ENCODE data around the gene NTM. TPM values are rescaled to one million over a fixed set of nuclear protein-coding genes. Genes with fewer than 3 reads are reported as not detected.
A peak's percentile ranks its signal among the peaks of the same experiment; 100 is the strongest.

Gene NTM
- total RNA-seq, 1 experiment from 2014 or later, result 2.7 TPM

- Histone ChIP-seq H3K4me3 (ENCODE audit: insufficient read depth, low read depth, low read length) (no peak overlapping the region), H3K36me3 (replicated peaks; ENCODE audit: control insufficient read depth, insufficient read depth, low read length) (no peaks in the 10 kb centered on the region), H3K27me3 (ENCODE audit: control insufficient read depth, insufficient read depth, low read length) (no peaks in the 10 kb centered on the region)
Observed at GRCh38 chr11:132253469-132254264, 883.3 kb downstream of the NTM start.

GRCh38 chr11:132254906-132255305 lies 884.5 kb downstream of the NTM start:
- no peak for DNase-seq
- Histone ChIP-seq H3K4me3 (ENCODE audit: insufficient read depth, low read depth, low read length) (no peak overlapping the region), H3K36me3 (replicated peaks; ENCODE audit: control insufficient read depth, insufficient read depth, low read length) (no peaks in the 10 kb centered on the region), H3K27me3 (ENCODE audit: control insufficient read depth, insufficient read depth, low read length) (no peaks in the 10 kb centered on the region)

More at GRCh38 chr11:132253469-132254264, 883.3 kb downstream of the NTM start:
- no peak for DNase-seq

- DNase-seq, result no peak
- Histone ChIP-seq H3K4me3 (ENCODE audit: insufficient read depth, low read depth, low read length) (no peak overlapping the region), H3K27me3 (ENCODE audit: control insufficient read depth, insufficient read depth, low read length) (no peaks in the 10 kb centered on the region), H3K36me3 (replicated peaks; ENCODE audit: control insufficient read depth, insufficient read depth, low read length) (no peaks in the 10 kb centered on the region)
Observed at GRCh38 chr11:132256528-132257279, 886.3 kb downstream of the NTM start.

- no peak for DNase-seq
- H3K4me3 ChIP-seq (ENCODE audit: insufficient read depth, low read depth, low read length), result no peak overlapping the region
- H3K27me3 ChIP-seq (ENCODE audit: control insufficient read depth, insufficient read depth, low read length), result no peaks in the 10 kb centered on the region
- H3K36me3 ChIP-seq (replicated peaks; ENCODE audit: control insufficient read depth, insufficient read depth, low read length), result no peaks in the 10 kb centered on the region
Observed at GRCh38 chr11:132257871-132258270, 887.5 kb downstream of the NTM start.

- DNase-seq, result no peak
- Histone ChIP-seq H3K4me3 (ENCODE audit: insufficient read depth, low read depth, low read length) (no peak overlapping the region), H3K27me3 (ENCODE audit: control insufficient read depth, insufficient read depth, low read length) (no peaks in the 10 kb centered on the region), H3K36me3 (replicated peaks; ENCODE audit: control insufficient read depth, insufficient read depth, low read length) (no peaks in the 10 kb centered on the region)
Observed at GRCh38 chr11:132258875-132259274, 888.5 kb downstream of the NTM start.

GRCh38 chr11:132260636-132261035 lies 890.2 kb downstream of the NTM start:
- Histone ChIP-seq H3K27me3 (ENCODE audit: control insufficient read depth, insufficient read depth, low read length) (no peaks in the 10 kb centered on the region), H3K4me3 (ENCODE audit: insufficient read depth, low read depth, low read length) (no peak overlapping the region), H3K36me3 (replicated peaks; ENCODE audit: control insufficient read depth, insufficient read depth, low read length) (no peaks in the 10 kb centered on the region)
- no peak for DNase-seq

- Histone ChIP-seq H3K36me3 (replicated peaks; ENCODE audit: control insufficient read depth, insufficient read depth, low read length) (no peaks in the 10 kb centered on the region), H3K4me3 (ENCODE audit: insufficient read depth, low read depth, low read length) (no peak overlapping the region), H3K27me3 (ENCODE audit: control insufficient read depth, insufficient read depth, low read length) (no peaks in the 10 kb centered on the region)
- no peak for DNase-seq
Observed at GRCh38 chr11:132263241-132263640, 892.8 kb downstream of the NTM start.

GRCh38 chr11:132263875-132264274 lies 893.5 kb downstream of the NTM start:
- DNase-seq, result no peak
- no peaks in the 10 kb centered on the region for H3K27me3 ChIP-seq (ENCODE audit: control insufficient read depth, insufficient read depth, low read length)
- H3K4me3 ChIP-seq (ENCODE audit: insufficient read depth, low read depth, low read length), result no peak overlapping the region
- no peaks in the 10 kb centered on the region for H3K36me3 ChIP-seq (replicated peaks; ENCODE audit: control insufficient read depth, insufficient read depth, low read length)

- Histone ChIP-seq H3K27me3 (ENCODE audit: control insufficient read depth, insufficient read depth, low read length) (no peaks in the 10 kb centered on the region), H3K4me3 (ENCODE audit: insufficient read depth, low read depth, low read length) (no peak overlapping the region), H3K36me3 (replicated peaks; ENCODE audit: control insufficient read depth, insufficient read depth, low read length) (no peaks in the 10 kb centered on the region)
- DNase-seq, result no peak
Observed at GRCh38 chr11:132264616-132265015, 894.2 kb downstream of the NTM start.

GRCh38 chr11:132278801-132279574 lies 908.6 kb downstream of the NTM start:
- Histone ChIP-seq H3K4me3 (ENCODE audit: insufficient read depth, low read depth, low read length) (no peak overlapping the region), H3K27me3 (ENCODE audit: control insufficient read depth, insufficient read depth, low read length) (no peaks in the 10 kb centered on the region), H3K36me3 (replicated peaks; ENCODE audit: control insufficient read depth, insufficient read depth, low read length) (no peaks in the 10 kb centered on the region)
- peak; percentile 52 for DNase-seq

- Histone ChIP-seq H3K4me3 (ENCODE audit: insufficient read depth, low read depth, low read length) (no peak overlapping the region), H3K27me3 (ENCODE audit: control insufficient read depth, insufficient read depth, low read length) (no peaks in the 10 kb centered on the region), H3K36me3 (replicated peaks; ENCODE audit: control insufficient read depth, insufficient read depth, low read length) (no peaks in the 10 kb centered on the region)
- peak; percentile 44 for DNase-seq
Observed at GRCh38 chr11:132284048-132284447, 913.6 kb downstream of the NTM start.

GRCh38 chr11:132284611-132285010 lies 914.2 kb downstream of the NTM start:
- H3K4me3 ChIP-seq (ENCODE audit: insufficient read depth, low read depth, low read length), result no peak overlapping the region

GRCh38 chr11:132285631-132286030 lies 915.2 kb downstream of the NTM start:
- Histone ChIP-seq H3K27me3 (ENCODE audit: control insufficient read depth, insufficient read depth, low read length) (no peaks in the 10 kb centered on the region), H3K36me3 (replicated peaks; ENCODE audit: control insufficient read depth, insufficient read depth, low read length) (no peaks in the 10 kb centered on the region), H3K4me3 (ENCODE audit: insufficient read depth, low read depth, low read length) (no peak overlapping the region)
- DNase-seq, result no peak

More at GRCh38 chr11:132284611-132285010, 914.2 kb downstream of the NTM start:
- DNase-seq, result no peak
- H3K36me3 ChIP-seq (replicated peaks; ENCODE audit: control insufficient read depth, insufficient read depth, low read length), result no peaks in the 10 kb centered on the region
- no peaks in the 10 kb centered on the region for H3K27me3 ChIP-seq (ENCODE audit: control insufficient read depth, insufficient read depth, low read length)

- Histone ChIP-seq H3K27me3 (ENCODE audit: control insufficient read depth, insufficient read depth, low read length) (no peaks in the 10 kb centered on the region), H3K36me3 (replicated peaks; ENCODE audit: control insufficient read depth, insufficient read depth, low read length) (no peaks in the 10 kb centered on the region), H3K4me3 (ENCODE audit: insufficient read depth, low read depth, low read length) (no peak overlapping the region)
- no peak for DNase-seq
Observed at GRCh38 chr11:132286106-132286505, 915.7 kb downstream of the NTM start.
